Stimulated activated CD8-positive, alpha-beta memory T cell treated with anti-CD3 and anti-CD28 coated beads, Interleukin-12 subunit alpha, Interleukin-12 subunit beta, amount 100 ng/mL, for 24 hours (primary cell): Measurements from ENCODE around the gene MINDY4.

Source experiments
- DNase-seq: peaks from one replicate; pipeline ENCODE4 v3.0.0-alpha.2; 2020; ENCODE audit errors: extremely low read depth

MINDY4 gene

GRCh38 chr7:30900803-30901362 lies 129.7 kb downstream of the MINDY4 start:
- no peak for DNase-seq

DNA sequence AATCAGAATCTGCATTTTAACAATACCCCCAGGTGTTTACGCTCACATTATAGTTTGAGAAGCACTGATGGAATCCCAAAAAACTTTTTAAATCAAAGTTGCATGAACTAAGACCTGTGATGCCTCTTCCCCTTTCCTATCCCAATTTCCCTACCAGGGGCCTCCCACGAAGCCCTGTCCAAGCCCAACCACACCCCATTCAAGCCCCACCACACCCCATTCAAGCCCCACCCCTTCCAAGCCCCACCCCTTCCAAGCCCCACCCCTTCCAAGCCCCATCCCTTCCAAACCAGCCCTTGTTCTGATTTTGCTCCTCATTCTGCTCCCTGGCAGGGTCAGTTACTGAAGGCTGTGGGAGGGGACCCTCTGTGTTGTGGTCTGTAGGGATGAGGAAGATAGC lies 130.6 kb downstream of the MINDY4 start:
- no peak for DNase-seq

- no peak for DNase-seq
Observed at GRCh38 chr7:30902466-30902865, 131.2 kb downstream of the MINDY4 start.

- no peak for DNase-seq
Observed at GRCh38 chr7:30903146-30903545, 131.9 kb downstream of the MINDY4 start.

- no peak for DNase-seq
Observed at GRCh38 chr7:30904561-30904960, 133.3 kb downstream of the MINDY4 start.

DNA sequence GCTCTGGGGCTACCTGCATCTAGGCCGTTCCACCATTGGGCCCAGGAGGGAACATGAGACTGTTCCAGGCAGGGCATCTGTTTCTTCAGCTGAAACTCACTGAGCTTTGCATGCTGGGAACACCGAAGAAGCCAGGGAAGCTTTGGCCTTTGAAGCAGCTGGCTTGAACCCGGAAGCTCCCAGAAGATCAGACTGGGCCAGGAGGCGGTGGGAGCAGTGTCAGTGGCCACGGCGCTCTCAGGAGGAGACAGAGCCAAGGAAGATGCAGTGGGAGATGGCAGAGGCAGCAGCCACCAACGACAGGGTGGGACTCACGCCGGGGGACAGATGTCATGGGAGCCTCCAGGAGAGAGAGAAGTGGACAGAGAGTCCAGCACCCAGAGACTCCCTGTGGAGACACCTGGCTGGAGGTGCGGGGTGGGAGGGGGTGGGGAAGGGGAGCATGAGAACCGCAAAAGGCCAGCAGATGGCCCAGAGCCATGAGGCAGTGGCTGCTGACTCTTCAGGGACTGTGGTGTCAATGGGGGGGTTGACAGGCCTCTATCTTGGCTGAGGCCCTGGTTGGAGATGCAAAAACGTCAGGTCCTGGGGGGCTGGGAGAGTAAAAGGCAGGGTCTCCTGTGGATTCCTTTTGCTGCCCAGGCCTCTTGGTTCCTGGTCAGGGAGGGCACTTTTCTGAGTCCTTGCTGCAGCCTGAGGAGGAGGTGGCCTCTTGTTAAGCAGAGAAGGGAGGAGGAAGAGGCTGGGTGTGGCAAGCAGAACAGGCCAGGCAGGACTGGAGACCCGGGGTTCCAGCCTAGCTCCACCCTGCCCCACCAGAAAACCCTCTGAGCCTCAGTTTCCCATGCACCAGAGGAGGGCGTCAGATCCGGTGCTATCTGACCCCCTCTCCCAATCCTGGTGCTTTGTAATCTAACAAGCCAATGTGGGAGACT lies 134.1 kb downstream of the MINDY4 start:
- no peak for DNase-seq

DNA sequence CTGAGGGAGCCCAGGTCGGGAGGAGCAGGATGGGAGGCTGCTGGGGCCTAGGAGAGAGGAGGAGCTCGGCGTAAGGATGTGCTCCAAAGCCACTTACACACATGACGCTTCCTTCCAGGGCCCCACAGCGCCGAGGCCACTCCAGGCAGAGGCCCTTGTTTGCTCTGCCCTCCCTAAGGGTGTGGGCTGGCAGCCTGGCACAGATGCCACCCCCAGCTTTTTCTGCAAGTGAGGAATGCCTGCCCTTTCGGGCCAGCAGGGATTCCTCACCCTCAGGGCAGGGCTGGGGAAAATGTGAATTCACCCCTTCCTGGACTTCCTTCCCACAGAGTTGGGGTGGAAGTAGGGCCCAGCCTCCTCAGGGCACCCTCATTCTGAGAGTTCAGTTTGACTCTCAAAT lies 134.8 kb downstream of the MINDY4 start:
- no peak for DNase-seq

DNA sequence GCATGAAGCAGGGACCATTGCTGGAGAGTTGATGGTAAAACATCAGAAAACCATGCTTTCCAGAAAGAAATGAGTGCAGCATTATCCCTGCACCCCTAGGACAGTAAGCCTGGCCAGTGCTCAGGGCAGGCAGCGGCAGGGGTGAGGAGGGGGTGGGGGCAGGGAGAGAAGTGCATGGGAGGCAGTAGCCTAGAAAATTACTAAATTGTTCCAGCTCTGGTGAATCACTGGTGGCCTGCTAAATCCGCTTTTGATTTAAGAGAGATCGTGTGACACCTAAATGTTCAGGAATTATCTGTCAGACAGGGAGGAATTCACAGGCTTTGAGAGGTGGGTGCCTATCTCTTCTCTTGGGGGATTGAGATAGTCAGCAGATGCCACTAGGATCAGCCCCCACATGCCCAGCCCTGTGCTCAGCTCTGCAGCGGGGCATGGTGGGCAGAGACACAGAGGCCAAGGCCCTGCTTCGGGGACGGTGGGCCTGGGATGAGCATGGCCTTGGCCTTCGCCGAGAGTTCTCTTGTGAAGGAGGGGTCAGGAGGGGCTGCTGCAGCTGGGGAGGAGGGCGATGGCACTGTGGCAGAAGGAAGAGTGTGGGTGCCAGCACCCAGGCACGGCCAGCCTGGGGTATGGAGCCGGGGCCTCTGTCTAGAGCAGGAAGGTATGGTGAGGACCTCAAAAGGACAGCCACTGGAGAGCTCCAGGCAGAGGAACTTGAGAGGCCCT lies 135.5 kb downstream of the MINDY4 start:
- DNase-seq, result no peak

DNA sequence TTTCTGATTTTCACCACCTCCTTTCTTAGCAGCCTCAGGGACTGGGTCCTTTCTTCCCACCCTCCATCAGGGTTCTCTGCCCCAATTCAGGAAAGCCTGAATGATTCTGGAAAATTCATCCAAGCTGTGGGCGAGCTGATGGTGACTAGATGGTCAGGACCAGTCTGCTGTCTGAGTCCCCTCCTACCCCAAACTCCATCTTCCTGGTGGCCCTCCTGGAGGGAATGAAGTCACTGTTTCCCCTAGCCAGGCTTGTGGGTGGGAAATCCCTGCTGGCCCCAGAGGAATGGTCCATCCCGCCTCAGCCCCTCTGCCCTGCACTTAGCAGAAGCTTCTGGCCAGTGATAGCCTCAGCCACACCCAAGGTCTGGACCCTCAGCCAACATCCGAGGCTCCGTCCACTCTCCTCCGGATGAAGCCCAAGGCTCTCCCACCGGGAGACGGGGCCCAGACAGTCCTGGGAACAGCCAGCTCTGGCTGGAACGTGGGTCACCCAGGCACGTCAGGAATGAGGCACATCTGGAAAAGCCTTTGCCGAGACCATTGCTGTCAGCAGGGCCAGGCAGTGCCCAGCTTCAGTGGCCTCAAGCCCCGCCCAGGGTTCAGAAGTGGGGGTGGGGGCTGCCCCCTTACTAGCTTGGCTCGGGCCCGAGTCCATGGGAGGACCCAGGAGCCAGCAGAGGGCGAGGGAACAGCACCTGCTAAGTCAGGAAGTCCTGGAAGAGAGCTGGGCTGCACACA lies 136.5 kb downstream of the MINDY4 start:
- no peak for DNase-seq

- no peak for DNase-seq
Observed at GRCh38 chr7:30908681-30909080, 137.5 kb downstream of the MINDY4 start.

- no peak for DNase-seq
Observed at GRCh38 chr7:30909431-30909830, 138.2 kb downstream of the MINDY4 start.

GRCh38 chr7:30910411-30911073 lies 139.3 kb downstream of the MINDY4 start:
- DNase-seq, result no peak

GRCh38 chr7:30911133-30911532 lies 139.9 kb downstream of the MINDY4 start:
- DNase-seq, result no peak

GRCh38 chr7:30911561-30911969 lies 140.3 kb downstream of the MINDY4 start, which contains the start of gene AQP1:
AQP1 (plus strand) TSS chr7:30911853; CDS start chr7:30911910, 57 bp downstream.
- no peak for DNase-seq

DNA sequence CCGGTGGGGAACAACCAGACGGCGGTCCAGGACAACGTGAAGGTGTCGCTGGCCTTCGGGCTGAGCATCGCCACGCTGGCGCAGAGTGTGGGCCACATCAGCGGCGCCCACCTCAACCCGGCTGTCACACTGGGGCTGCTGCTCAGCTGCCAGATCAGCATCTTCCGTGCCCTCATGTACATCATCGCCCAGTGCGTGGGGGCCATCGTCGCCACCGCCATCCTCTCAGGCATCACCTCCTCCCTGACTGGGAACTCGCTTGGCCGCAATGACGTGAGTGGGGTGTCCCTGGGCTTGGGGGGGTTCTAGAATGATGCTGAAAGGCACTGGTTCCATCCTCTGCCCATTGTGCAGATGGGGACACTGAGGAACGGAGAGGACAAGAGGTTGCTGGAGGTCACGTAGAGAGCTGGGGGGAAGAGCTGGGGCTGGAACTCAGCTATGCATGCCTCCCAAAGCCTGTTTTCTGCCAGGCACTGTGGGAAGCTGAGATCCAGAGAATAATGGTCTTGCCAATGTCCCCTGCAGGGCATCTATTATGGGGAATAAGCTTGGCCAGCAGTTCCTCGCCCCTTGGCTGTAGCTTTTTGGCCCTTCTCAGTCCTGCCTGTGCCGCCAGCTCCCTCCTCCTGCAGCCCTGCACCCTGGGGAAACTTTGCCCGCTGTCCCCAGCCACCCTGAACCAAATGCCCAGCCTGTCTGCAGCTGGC lies 141.0 kb downstream of the MINDY4 start:
- no peak for DNase-seq

- DNase-seq, result no peak
Observed at GRCh38 chr7:30912731-30912985, 141.4 kb downstream of the MINDY4 start.

GRCh38 chr7:30912986-30913811 lies 142.0 kb downstream of the MINDY4 start:
- no peak for DNase-seq

DNA sequence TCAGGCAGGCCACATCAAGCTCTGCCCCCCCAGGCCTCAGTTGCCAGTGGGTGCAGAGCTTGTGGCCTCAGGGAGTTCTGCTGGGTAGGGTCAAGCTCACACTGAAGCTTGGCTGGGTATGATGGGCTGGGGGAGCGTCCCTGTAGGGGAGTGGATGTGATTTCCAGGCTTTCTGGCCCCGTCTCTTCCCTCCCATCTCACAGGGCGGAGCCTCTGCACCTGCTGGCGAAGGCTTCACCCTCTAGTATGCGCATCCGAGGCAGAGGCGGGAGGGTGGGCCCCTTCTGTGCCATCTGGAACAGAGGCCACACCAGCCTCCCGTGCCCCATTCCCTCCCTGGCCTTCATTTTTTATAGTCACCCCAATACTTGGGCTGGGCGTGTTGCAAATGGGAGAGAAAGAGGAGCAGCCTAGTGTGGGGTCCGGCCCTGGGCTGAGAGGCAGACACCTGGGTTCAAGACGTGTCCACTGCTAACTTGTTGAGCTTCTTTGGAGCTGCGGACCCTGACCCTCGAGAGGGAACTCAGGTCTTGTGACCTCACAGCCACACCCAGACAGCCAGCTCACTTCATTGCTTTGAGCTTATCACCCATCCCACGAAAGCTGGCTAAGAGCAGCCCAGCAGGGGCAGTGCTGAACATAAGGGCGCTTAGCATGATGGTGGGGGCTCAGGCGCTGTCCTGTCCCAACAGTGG lies 142.8 kb downstream of the MINDY4 start:
- no peak for DNase-seq

DNA sequence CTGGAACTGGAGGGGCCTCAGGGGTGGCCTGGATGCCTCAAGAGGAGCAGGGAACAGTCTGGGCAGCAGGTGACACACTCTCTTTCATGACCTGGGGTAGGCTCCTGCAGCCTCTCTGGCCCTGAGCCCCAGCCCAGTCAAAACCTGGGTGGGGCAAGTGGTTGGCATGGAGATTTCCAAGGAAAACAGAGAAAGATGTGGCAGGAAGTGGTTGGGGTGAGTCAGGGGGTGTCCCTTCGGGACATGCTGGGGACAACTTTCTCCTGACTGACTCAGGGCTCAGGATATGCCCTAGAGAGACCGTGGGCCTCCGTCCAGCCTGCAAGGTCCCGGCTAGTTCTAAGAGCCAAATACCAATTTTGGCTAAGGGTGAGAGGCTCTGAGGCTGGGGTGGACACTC lies 143.4 kb downstream of the MINDY4 start:
- DNase-seq, result no peak
